A549 (cell line): ENCODE measurements around the gene ADCY4.

Experiments used
- BHLHE40 ChIP-seq: IDR thresholded peaks from 2 replicates; pipeline ENCODE4 v1.6.1; 2012; ENCODE audit warnings: low read depth, low read length, inconsistent platforms
- CEBPB ChIP-seq, 2 experiments: fragments of >200 bp in 1 of 2; sonication (Bioruptor Twin) in 1 of 2; formaldehyde crosslinking in 1 of 2; IDR thresholded peaks; 2 replicates each; pipeline ENCODE4 v1.6.1; 2012 to 2016
- CHD2 ChIP-seq: fragments of 150-350 bp; IDR thresholded peaks from 2 replicates; pipeline ENCODE4 v1.6.1; 2014; ENCODE audit warnings: low read length; ENCODE audit not compliant: partially characterized antibody
- CHD4 ChIP-seq: fragments of 200-600 bp; sonication (generic); IDR thresholded peaks from 2 replicates; pipeline ENCODE4 v1.6.1; 2016; ENCODE audit warnings: antibody characterized with exemption, mild to moderate bottlenecking, borderline replicate concordance
- EP300 ChIP-seq, 2 experiments: fragments of >200 bp; sonication (Bioruptor Twin); formaldehyde crosslinking; IDR thresholded peaks; 2 replicates in 1 of 2; 3 replicates in 1 of 2; pipeline ENCODE4 v1.6.1; 2016 to 2017
- GATA3 ChIP-seq: IDR thresholded peaks from 2 replicates; pipeline ENCODE4 v1.6.1; 2012; ENCODE audit warnings: borderline replicate concordance
- JUNB ChIP-seq: fragments of >200 bp; sonication (Bioruptor Twin); formaldehyde crosslinking; IDR thresholded peaks from 2 replicates; pipeline ENCODE4 v1.6.1; 2016
- POLR2A ChIP-seq: IDR thresholded peaks from 2 replicates; pipeline ENCODE4 v1.6.1; 2012; ENCODE audit warnings: mild to moderate bottlenecking, low read length
- RCOR1 ChIP-seq: fragments of 150-350 bp; IDR thresholded peaks from 2 replicates; pipeline ENCODE4 v1.6.1; 2014; ENCODE audit warnings: antibody characterized with exemption, low read length, low read depth
- TF ChIP-seq, protein P1 (sequence below): fragments of >200 bp; sonication (Bioruptor Twin); formaldehyde crosslinking; IDR thresholded peaks from 3 replicates; pipeline ENCODE4 v1.5.1; 2016
- TF ChIP-seq, protein P2 (sequence below): fragments of 450-650 bp; IDR thresholded peaks from 2 replicates; pipeline ENCODE4 v1.6.1; 2014; ENCODE audit warnings: antibody characterized with exemption
- TF ChIP-seq, protein P3 (sequence below): IDR thresholded peaks from 2 replicates; pipeline ENCODE4 v1.6.1; 2012; ENCODE audit warnings: low read depth, borderline replicate concordance
- TF ChIP-seq, protein P4 (sequence below): fragments of 200-600 bp; sonication (generic); IDR thresholded peaks from 2 replicates; pipeline ENCODE4 v1.6.1; 2016; ENCODE audit warnings: antibody characterized with exemption, mild to moderate bottlenecking, moderate library complexity
- TF ChIP-seq, protein P5 (sequence below): fragments of 150-350 bp; IDR thresholded peaks from 2 replicates; pipeline ENCODE4 v1.6.1; 2014; ENCODE audit warnings: low read depth, mild to moderate bottlenecking, low read length

GRCh38 chr14:24334431-24335291 lies at the start of gene ADCY4:
- TF ChIP-seq, protein P1, sequence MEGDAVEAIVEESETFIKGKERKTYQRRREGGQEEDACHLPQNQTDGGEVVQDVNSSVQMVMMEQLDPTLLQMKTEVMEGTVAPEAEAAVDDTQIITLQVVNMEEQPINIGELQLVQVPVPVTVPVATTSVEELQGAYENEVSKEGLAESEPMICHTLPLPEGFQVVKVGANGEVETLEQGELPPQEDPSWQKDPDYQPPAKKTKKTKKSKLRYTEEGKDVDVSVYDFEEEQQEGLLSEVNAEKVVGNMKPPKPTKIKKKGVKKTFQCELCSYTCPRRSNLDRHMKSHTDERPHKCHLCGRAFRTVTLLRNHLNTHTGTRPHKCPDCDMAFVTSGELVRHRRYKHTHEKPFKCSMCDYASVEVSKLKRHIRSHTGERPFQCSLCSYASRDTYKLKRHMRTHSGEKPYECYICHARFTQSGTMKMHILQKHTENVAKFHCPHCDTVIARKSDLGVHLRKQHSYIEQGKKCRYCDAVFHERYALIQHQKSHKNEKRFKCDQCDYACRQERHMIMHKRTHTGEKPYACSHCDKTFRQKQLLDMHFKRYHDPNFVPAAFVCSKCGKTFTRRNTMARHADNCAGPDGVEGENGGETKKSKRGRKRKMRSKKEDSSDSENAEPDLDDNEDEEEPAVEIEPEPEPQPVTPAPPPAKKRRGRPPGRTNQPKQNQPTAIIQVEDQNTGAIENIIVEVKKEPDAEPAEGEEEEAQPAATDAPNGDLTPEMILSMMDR = no peak
- TF ChIP-seq CHD2 = no peak
- TF ChIP-seq, protein P2, sequence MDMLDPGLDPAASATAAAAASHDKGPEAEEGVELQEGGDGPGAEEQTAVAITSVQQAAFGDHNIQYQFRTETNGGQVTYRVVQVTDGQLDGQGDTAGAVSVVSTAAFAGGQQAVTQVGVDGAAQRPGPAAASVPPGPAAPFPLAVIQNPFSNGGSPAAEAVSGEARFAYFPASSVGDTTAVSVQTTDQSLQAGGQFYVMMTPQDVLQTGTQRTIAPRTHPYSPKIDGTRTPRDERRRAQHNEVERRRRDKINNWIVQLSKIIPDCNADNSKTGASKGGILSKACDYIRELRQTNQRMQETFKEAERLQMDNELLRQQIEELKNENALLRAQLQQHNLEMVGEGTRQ = no peak
- TF ChIP-seq, protein P3, sequence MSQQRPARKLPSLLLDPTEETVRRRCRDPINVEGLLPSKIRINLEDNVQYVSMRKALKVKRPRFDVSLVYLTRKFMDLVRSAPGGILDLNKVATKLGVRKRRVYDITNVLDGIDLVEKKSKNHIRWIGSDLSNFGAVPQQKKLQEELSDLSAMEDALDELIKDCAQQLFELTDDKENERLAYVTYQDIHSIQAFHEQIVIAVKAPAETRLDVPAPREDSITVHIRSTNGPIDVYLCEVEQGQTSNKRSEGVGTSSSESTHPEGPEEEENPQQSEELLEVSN = no peak
- TF ChIP-seq, protein P4, sequence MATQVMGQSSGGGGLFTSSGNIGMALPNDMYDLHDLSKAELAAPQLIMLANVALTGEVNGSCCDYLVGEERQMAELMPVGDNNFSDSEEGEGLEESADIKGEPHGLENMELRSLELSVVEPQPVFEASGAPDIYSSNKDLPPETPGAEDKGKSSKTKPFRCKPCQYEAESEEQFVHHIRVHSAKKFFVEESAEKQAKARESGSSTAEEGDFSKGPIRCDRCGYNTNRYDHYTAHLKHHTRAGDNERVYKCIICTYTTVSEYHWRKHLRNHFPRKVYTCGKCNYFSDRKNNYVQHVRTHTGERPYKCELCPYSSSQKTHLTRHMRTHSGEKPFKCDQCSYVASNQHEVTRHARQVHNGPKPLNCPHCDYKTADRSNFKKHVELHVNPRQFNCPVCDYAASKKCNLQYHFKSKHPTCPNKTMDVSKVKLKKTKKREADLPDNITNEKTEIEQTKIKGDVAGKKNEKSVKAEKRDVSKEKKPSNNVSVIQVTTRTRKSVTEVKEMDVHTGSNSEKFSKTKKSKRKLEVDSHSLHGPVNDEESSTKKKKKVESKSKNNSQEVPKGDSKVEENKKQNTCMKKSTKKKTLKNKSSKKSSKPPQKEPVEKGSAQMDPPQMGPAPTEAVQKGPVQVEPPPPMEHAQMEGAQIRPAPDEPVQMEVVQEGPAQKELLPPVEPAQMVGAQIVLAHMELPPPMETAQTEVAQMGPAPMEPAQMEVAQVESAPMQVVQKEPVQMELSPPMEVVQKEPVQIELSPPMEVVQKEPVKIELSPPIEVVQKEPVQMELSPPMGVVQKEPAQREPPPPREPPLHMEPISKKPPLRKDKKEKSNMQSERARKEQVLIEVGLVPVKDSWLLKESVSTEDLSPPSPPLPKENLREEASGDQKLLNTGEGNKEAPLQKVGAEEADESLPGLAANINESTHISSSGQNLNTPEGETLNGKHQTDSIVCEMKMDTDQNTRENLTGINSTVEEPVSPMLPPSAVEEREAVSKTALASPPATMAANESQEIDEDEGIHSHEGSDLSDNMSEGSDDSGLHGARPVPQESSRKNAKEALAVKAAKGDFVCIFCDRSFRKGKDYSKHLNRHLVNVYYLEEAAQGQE = no peak
- TF ChIP-seq JUNB = no peak
- no peak for TF ChIP-seq EP300 (IDR thresholded peaks at IDR 0.05)
- no peak for TF ChIP-seq CEBPB (IDR thresholded peaks at IDR 0.05)
- TF ChIP-seq, protein P5, sequence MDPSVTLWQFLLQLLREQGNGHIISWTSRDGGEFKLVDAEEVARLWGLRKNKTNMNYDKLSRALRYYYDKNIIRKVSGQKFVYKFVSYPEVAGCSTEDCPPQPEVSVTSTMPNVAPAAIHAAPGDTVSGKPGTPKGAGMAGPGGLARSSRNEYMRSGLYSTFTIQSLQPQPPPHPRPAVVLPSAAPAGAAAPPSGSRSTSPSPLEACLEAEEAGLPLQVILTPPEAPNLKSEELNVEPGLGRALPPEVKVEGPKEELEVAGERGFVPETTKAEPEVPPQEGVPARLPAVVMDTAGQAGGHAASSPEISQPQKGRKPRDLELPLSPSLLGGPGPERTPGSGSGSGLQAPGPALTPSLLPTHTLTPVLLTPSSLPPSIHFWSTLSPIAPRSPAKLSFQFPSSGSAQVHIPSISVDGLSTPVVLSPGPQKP = no peak
- TF ChIP-seq BHLHE40 = no peak
- no peak for TF ChIP-seq CHD4
- no peak for TF ChIP-seq GATA3
- no peak for TF ChIP-seq RCOR1
- no peak for TF ChIP-seq POLR2A
